Fibroblast of villous mesenchyme (primary cell): ENCODE results near the gene TMEM191C. TPM values are rescaled to one million over a fixed set of nuclear protein-coding genes. Genes with fewer than 3 reads are reported as not detected.
"Not testable (repeated sequence)": the region's sequence is repeated elsewhere in the genome, so short reads cannot be mapped to it uniquely, and the experiment has no call there.

ENCODE experiments used
- DNase-seq: peaks from one replicate; pipeline ENCODE4 v3.0.0-alpha.2; 2010; ENCODE audit warnings: low read depth
- H3K4me3 ChIP-seq: 2 replicates; pipeline ENCODE4 v1.5.1; 2011; ENCODE audit warnings: low read depth, mild to moderate bottlenecking, low read length
- total RNA-seq: library from RNA; depleted of rRNA; stranded (reverse); fragments of >200 nt; gene quantifications from 2 replicates; pipeline ENCODE4 v1.2.3, GENCODE V29; 2012

The TMEM191C gene
- 0.97 and 1.7 TPM in 2 replicates for total RNA-seq

- DNase-seq = not testable (repeated sequence)
- H3K4me3 ChIP-seq = peak within 1 kb of the TSS; percentile 57
These were observed at the start of gene TMEM191C for GRCh38 chr22:21467337-21468193. TMEM191C (plus strand) TSS chr22:21467387; CDS start chr22:21467460, 73 bp downstream.

GRCh38 chr22:21417853-21418252 lies 49.3 kb upstream of the TMEM191C start:
- not testable (repeated sequence) for DNase-seq
- peak overlapping the region; percentile 58 for H3K4me3 ChIP-seq

- not testable (repeated sequence) for DNase-seq, H3K4me3 ChIP-seq
These were observed 48.1 kb upstream of the TMEM191C start for GRCh38 chr22:21418974-21419638.

GRCh38 chr22:21420180-21420763 lies 46.9 kb upstream of the TMEM191C start:
- not testable (repeated sequence) for DNase-seq, H3K4me3 ChIP-seq

GRCh38 chr22:21424084-21424709 lies 43.0 kb upstream of the TMEM191C start:
- not testable (repeated sequence) for H3K4me3 ChIP-seq, DNase-seq

- H3K4me3 ChIP-seq, DNase-seq: not testable (repeated sequence)
These were observed 32.6 kb upstream of the TMEM191C start for GRCh38 chr22:21434378-21435233.

- DNase-seq = not testable (repeated sequence)
These were observed 31.0 kb upstream of the TMEM191C start for GRCh38 chr22:21435998-21436810.

GRCh38 chr22:21438013-21438412 lies 29.2 kb upstream of the TMEM191C start:
- not testable (repeated sequence) for DNase-seq

More at GRCh38 chr22:21435998-21436810, 31.0 kb upstream of the TMEM191C start:
- not testable (repeated sequence) for H3K4me3 ChIP-seq

GRCh38 chr22:21440018-21440636 lies 27.1 kb upstream of the TMEM191C start:
- not testable (repeated sequence) for H3K4me3 ChIP-seq, DNase-seq

More at GRCh38 chr22:21438013-21438412, 29.2 kb upstream of the TMEM191C start:
- H3K4me3 ChIP-seq = not testable (repeated sequence)

GRCh38 chr22:21440676-21441075 lies 26.5 kb upstream of the TMEM191C start:
- not testable (repeated sequence) for H3K4me3 ChIP-seq, DNase-seq

GRCh38 chr22:21441170-21441569 lies 26.0 kb upstream of the TMEM191C start:
- DNase-seq, H3K4me3 ChIP-seq: not testable (repeated sequence)

GRCh38 chr22:21442123-21442522 lies 25.1 kb upstream of the TMEM191C start:
- DNase-seq, H3K4me3 ChIP-seq: not testable (repeated sequence)

GRCh38 chr22:21442646-21443045 lies 24.5 kb upstream of the TMEM191C start:
- not testable (repeated sequence) for DNase-seq, H3K4me3 ChIP-seq
